ENCODE data around the gene PRG2.

DNA sequence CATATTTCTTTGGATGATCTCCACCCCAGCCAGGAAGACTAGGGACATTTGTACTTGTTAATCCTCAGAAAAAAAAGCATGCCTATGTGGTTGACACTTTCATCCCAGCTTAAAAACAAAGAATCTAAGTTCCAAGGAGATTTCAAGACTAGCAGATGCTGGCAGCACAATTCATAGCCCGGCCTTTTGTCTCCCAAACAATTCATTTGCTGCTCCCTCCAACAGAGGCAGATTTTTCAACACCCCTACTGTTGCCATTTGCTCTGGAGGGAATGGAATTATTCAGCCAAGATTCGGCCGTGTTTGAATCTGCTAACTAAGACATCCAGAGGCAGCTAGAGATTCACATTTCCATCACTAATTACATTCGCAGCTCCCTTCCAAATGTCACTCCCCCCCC, 37.0 kb downstream of the PRG2 start:
- no peak for TF ChIP-seq MXI1 (IDR thresholded peaks at IDR 0.05; ENCODE audit: borderline replicate concordance, low read depth, low read length)
- no peak for TF ChIP-seq MAFK (IDR thresholded peaks at IDR 0.05; ENCODE audit: low read depth, low read length)
- TF ChIP-seq CHD1 (IDR thresholded peaks at IDR 0.05; ENCODE audit: low read depth, low read length): no peak
- TF ChIP-seq, protein P1, sequence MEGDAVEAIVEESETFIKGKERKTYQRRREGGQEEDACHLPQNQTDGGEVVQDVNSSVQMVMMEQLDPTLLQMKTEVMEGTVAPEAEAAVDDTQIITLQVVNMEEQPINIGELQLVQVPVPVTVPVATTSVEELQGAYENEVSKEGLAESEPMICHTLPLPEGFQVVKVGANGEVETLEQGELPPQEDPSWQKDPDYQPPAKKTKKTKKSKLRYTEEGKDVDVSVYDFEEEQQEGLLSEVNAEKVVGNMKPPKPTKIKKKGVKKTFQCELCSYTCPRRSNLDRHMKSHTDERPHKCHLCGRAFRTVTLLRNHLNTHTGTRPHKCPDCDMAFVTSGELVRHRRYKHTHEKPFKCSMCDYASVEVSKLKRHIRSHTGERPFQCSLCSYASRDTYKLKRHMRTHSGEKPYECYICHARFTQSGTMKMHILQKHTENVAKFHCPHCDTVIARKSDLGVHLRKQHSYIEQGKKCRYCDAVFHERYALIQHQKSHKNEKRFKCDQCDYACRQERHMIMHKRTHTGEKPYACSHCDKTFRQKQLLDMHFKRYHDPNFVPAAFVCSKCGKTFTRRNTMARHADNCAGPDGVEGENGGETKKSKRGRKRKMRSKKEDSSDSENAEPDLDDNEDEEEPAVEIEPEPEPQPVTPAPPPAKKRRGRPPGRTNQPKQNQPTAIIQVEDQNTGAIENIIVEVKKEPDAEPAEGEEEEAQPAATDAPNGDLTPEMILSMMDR (conservative IDR thresholded peaks at IDR 0.05; ENCODE audit: low read depth, low read length): no peak
- TF ChIP-seq POLR2A (IDR thresholded peaks at IDR 0.05; ENCODE audit: low read depth, low read length): no peak
- no peak for TF ChIP-seq MAZ (IDR thresholded peaks at IDR 0.05; ENCODE audit: borderline replicate concordance, low read depth, low read length)
- TF ChIP-seq SMC3 (IDR thresholded peaks at IDR 0.05; ENCODE audit: low read depth, low read length): no peak
- no peak for TF ChIP-seq RCOR1 (IDR thresholded peaks at IDR 0.05; ENCODE audit: insufficient replicate concordance, low read length)
